GM13977 (cell line): ENCODE results near the gene KIAA0040.

Source experiments
- DNase-seq: peaks from one replicate; pipeline ENCODE4 v3.0.0; 2012; ENCODE audit warnings: low spot score
- CTCF ChIP-seq: IDR thresholded peaks from 2 replicates; pipeline ENCODE4 v1.5.1; 2012; ENCODE audit warnings: mild to moderate bottlenecking, control low read depth; ENCODE audit not compliant: insufficient read depth; ENCODE audit errors: extremely low read depth, missing control alignments
- in situ Hi-C: fragments of 300-500 bp; cut with MboI; formaldehyde crosslinking; loops from one replicate; pipeline ENCODE4 v1.12.0; 2022; ENCODE audit warnings: low sequenced_read_pairs, low pct_unique_long_range_greater_than_20kb, mixed read lengths, inconsistent platforms; ENCODE audit not compliant: unreplicated experiment

Gene KIAA0040

GRCh38 chr1:175204330-175204729 is 11.8 kb upstream of the KIAA0040 start:
- no peak for TF ChIP-seq CTCF
- DNase-seq: no peak
- in situ Hi-C loops: no loop called here

- in situ Hi-C loops: no loop called here
- no peak for DNase-seq
- TF ChIP-seq CTCF: no peak
Measured at GRCh38 chr1:175203570-175204068, 11.0 kb upstream of the KIAA0040 start.

DNA sequence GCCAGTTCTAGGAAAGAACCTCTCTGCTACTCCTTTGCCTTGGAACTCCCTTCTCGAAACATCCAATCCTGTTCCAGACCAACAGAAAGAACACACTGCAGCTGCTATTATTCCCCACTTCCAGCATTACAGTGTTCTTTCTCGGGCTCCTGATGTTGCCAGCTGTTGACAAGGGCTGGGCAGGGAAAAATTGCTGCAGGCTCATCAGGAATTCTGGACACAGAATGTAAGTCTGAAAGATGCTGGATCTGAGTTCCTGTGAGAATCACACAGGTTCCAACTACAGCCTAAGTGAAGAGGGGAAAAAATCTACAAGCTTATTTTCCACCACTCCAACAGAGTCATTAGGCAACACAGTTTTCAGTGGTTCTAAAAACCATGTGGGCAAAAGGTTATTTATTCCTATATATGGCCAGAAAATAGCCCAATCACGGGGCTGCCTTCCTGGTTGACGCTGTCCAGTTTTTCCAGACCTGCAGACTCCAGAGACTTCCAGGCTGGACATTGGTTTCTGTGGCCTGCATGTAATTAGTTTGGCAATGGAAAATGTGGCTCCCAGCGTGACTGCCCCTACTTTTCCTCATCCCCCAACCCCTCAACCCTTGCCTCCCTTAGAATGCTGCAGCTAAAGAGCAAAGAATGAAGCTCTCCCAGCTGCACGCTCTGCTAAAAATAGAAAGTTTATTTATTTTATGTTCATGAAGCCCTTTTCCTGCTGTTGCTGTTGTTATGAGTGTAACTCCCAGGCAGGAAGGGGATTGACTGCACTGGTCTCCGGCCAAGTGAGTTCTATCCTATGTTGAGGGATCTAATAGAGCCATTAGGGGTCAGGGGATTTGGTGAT is 8.3 kb upstream of the KIAA0040 start:
- in situ Hi-C loops: no loop called here
- no peak for DNase-seq
- TF ChIP-seq CTCF: no peak

DNA sequence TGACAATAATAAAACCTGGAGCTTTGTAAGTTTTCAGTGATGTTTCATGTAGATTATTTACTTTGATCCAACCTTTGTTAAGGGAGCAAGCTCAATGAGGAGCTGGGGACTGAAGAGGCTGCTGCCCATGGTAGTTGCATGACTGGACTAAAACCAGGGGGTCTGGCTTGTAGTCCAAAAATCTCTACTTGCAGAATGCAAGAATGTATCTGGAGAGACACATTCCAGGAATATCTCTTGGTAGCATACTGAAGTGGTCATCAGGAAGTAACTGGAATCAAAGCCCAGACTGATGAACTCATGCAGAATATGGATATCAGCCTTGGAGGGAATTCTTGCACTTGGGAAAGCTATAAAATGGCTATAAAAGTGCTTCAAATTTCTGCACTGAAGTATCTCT is 5.8 kb upstream of the KIAA0040 start:
- no peak for TF ChIP-seq CTCF
- no peak for DNase-seq
- in situ Hi-C loops: no loop called here

- no peak for DNase-seq
- no peak for TF ChIP-seq CTCF
- in situ Hi-C loops: no loop called here
Measured at GRCh38 chr1:175197531-175197930, 5.0 kb upstream of the KIAA0040 start.

- in situ Hi-C loops: no loop called here
Measured at GRCh38 chr1:175195798-175196197, 3.2 kb upstream of the KIAA0040 start.

More at GRCh38 chr1:175195798-175196197, 3.2 kb upstream of the KIAA0040 start:
- no peak for DNase-seq
- no peak for TF ChIP-seq CTCF
